ENCODE measurements around the gene PYCARD. TPM values are rescaled to one million over a fixed set of nuclear protein-coding genes. Genes with fewer than 3 reads are reported as not detected.

PYCARD gene
- total RNA-seq, 3 donors from 2014 or later, result 39.2 to 63.4 (median 63.1) TPM

DNA sequence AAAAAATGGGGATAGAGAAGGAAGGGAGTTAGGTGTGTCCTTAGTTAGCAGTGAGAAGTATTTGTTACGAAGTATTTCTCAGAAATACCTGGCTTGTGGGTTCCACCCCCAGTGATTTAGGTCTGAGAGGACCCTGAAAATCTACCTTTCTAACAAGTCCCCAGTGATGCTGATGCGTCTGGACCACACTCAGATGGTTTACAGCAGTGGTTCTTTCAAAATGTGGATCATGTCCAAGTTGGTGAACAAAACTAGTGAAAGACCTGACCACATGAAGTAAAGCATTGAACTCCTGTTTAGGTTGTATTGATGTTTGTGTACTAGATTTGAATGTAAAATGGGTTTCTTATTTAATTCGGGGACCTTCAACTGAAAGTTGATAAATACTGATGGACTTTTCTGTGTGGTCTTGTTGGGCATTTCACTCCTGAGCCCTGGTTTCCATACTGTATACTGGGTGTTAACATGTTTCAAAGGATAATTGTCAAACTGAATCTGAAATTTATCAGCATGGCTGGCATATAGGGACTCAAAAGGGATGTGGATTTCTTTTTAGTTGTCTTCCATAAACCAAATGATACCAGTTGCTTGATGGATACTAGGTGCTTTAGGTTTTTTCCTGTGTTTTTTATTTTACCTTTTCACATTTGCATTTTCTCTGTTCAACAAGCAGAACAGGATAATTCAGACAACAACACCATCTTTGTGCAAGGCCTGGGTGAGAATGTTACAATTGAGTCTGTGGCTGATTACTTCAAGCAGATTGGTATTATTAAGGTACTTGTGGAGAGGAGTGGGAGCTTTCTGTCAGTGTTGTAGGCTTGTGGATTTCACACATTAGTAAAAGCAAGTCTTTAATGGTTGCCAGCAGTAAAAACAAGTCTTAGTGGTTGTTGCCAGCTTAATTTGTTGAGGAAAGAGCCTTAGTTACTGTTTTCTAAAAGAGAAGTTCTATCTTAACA, 13.8 kb downstream of the PYCARD start:
- no peak for DNase-seq
- Histone ChIP-seq H3K4me1 (ENCODE audit: low read depth) (peaks cover 3% of the 10 kb centered on the region), H3K9me3 (no peaks in the 10 kb centered on the region), H3K4me3 (no peak overlapping the region), H3K36me3 (ENCODE audit: low read depth) (peaks cover 44% of the 10 kb centered on the region)
- no peak for ATAC-seq
- intact Hi-C loops (cut with DNase I, micrococcal nuclease), result no loop called here
- TF ChIP-seq CTCF (IDR thresholded peaks at IDR 0.05), result no peak

DNA sequence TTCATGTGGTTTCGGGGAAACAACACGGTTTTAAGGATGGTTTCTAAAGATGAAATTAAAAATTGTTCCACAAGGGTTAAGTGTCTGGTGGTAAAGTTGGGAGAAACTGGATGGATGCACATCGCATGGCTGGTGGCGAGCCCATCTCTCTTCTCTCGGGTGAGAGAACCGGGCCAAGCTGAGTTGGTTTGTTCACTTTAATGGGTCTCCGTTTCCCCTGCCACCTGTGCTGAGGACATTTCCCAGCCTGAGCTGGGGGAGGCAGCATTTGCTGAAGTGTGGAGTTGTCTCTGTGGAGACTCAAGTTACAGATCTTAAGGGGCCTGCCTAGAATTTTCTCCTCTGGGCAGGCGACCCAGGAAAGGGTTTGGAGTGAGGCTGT, 14.8 kb downstream of the PYCARD start:
- intact Hi-C loops (cut with DNase I, micrococcal nuclease), result no loop called here
- DNase-seq (no peak), ATAC-seq (no peak)
- Histone ChIP-seq H3K4me1 (ENCODE audit: low read depth) (peaks cover 3% of the 10 kb centered on the region), H3K4me3 (no peak overlapping the region), H3K36me3 (ENCODE audit: low read depth) (peaks cover 44% of the 10 kb centered on the region), H3K9me3 (no peaks in the 10 kb centered on the region)
- no peak for TF ChIP-seq CTCF (IDR thresholded peaks at IDR 0.05)

GRCh38 chr16:31186930-31187807, 15.4 kb downstream of the PYCARD start:
- Histone ChIP-seq H3K36me3 (ENCODE audit: low read depth) (peaks cover 43% of the 10 kb centered on the region), H3K9me3 (no peaks in the 10 kb centered on the region), H3K4me1 (ENCODE audit: low read depth) (peaks cover 9% of the 10 kb centered on the region), H3K4me3 (no peak overlapping the region)
- TF ChIP-seq CTCF (IDR thresholded peaks at IDR 0.05), result no peak
- ATAC-seq (no peak), DNase-seq (no peak)
- intact Hi-C loops (cut with DNase I, micrococcal nuclease), result no loop called here

DNA sequence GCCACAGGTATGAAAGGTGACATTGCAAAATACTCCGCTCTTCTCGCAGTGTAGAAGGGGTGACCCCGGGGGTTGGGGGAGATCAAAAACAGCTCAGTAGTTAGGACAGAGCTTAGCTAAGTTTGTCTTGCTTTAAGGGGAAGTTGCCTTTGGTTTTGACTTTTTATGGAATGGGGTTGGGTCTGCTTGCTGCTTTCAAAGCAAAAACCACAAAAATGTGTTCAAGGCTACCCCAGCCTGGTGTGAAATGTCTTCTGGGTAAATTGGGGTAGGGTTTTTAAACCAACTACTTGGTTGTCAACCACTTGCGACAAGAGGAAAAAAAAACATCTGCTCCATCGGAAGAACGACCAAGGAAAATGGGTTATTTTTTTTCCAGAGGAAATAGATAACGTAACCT, 16.4 kb downstream of the PYCARD start:
- intact Hi-C loops (cut with DNase I, micrococcal nuclease), result no loop called here
- Histone ChIP-seq H3K4me1 (ENCODE audit: low read depth) (peaks cover 19% of the 10 kb centered on the region), H3K9me3 (no peaks in the 10 kb centered on the region), H3K36me3 (ENCODE audit: low read depth) (peaks cover 41% of the 10 kb centered on the region), H3K4me3 (no peak overlapping the region)
- no peak for TF ChIP-seq CTCF (IDR thresholded peaks at IDR 0.05)
- ATAC-seq, result no peak
- no peak for DNase-seq

DNA sequence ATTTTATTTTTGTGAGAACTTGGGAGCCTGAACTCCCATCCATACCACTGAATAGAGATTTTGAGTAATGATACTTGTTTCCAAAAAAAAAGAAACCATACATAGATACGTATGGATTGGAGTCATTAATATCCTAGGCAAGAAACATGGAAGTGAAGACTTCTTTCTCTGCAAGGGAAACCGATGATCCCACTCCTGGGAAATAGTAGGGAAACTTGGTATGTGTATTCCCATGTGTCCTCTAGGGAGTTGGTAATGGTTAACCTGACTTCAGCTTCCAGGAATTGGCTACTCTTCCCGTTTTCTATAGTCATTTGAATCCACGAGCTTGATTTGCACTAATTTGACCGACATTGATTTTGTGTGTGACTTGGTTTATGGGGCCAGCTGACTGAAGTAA, 17.2 kb downstream of the PYCARD start:
- H3K36me3 ChIP-seq (ENCODE audit: low read depth), result peaks cover 34% of the 10 kb centered on the region
- no peak for TF ChIP-seq CTCF (IDR thresholded peaks at IDR 0.05)
- H3K4me1 ChIP-seq (ENCODE audit: low read depth), result peaks cover 21% of the 10 kb centered on the region
- H3K9me3 ChIP-seq, result no peaks in the 10 kb centered on the region
- ATAC-seq (no peak), DNase-seq (no peak)
- intact Hi-C loops (cut with DNase I, micrococcal nuclease), result no loop called here
- H3K4me3 ChIP-seq, result no peak overlapping the region

Measured in mucosa of descending colon (tissue), 3 donors.